Hematopoietic multipotent progenitor cell (in vitro differentiated cells): ENCODE measurements around the gene BRD4. TPM values are rescaled to one million over a fixed set of nuclear protein-coding genes. Genes with fewer than 3 reads are reported as not detected.
"Not testable (repeated sequence)": the region's sequence is repeated elsewhere in the genome, so short reads cannot be mapped to it uniquely, and the experiment has no call there.

Source experiments
- DNase-seq, 3 donors: peaks; one replicate each; pipeline ENCODE4 v3.0.0-alpha.2; 2011 to 2015; ENCODE audit warnings: low read depth in 2 of 3, low spot score in 2 of 3
- total RNA-seq: library from RNA; depleted of rRNA; stranded (reverse); fragments of >200 nt; gene quantifications from one replicate; pipeline ENCODE4 v1.2.3, GENCODE V29; 2012

Gene BRD4
- total RNA-seq, 1 donor: 32.3 TPM

DNA sequence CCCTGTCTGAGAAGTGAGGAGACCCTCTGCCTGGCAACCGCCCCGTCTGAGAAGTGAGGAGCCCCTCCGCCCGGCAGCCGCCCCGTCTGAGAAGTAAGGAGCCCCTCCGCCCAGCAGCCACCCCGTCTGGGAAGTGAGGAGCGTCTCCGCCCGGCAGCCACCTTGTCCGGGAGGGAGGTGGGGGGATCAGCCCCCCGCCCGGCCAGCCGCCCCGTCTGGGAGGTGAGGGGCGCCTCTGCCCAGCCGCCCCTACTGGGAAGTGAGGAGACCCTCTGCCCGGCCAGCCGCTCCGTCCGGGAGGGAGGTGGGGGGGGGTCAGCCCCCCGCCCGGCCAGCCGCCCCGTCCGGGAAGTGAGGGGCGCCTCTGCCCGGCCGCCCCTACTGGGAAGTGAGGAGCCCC, 30.7 kb upstream of the BRD4 start:
- DNase-seq: not testable (repeated sequence)

DNA sequence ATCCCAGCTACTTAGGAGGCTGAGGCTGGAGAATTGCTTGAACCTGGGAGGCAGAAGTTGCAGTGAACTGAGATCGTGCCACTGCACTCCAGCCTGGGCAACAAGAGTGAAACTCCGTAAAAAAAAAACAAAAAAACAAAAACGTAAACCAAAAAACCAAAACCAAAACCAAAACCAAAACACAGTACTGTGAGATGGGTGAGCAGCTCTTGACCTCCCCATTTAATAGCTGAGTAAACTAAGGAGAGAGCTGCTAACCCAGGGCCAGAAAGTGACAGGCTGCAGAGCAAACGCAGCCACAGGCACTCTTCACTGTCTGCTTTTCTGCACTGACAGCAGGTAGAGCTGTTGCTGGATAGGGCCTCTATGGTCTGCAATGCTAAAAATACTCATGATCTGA, 27.7 kb upstream of the BRD4 start:
- DNase-seq: not testable (repeated sequence)

DNA sequence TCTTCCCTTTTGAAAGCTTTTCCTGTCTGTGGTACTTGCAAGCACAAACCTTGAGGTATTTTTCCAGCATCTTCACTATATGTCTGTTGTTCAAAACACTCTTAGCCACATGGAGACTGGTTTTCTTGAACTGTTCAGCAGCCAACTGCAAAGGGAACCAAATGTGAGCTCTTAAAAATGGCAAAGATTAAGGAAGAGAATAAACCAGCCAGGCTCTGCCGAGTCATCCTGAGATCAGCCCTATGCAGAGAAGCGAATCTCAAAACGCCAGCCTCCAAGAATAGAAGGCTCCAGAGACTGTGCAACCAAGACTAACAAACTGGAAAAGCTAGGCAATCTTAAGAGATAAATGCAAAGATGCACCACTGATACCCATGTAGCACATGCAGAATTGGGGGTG, 26.6 kb upstream of the BRD4 start:
- no peak for DNase-seq

DNA sequence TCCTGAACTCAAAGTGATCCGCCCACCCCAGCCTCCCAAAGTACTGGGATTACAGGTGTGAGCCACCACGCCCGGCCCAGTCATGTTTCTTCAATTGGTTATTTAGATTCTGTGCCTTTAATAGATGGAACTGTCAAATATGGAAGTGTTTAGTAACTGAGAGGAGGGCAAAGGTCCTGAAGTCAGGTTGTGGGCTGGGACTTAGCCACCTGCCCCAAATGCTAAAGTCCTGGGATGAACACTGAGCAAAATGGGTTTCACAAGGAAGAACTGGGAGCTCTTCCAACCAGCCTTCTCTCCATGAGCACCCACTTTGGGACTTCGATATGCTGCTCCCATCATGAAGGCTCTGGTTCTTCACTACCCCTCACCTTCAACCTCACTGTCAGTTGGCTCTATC, 25.6 kb upstream of the BRD4 start:
- no peak for DNase-seq

DNA sequence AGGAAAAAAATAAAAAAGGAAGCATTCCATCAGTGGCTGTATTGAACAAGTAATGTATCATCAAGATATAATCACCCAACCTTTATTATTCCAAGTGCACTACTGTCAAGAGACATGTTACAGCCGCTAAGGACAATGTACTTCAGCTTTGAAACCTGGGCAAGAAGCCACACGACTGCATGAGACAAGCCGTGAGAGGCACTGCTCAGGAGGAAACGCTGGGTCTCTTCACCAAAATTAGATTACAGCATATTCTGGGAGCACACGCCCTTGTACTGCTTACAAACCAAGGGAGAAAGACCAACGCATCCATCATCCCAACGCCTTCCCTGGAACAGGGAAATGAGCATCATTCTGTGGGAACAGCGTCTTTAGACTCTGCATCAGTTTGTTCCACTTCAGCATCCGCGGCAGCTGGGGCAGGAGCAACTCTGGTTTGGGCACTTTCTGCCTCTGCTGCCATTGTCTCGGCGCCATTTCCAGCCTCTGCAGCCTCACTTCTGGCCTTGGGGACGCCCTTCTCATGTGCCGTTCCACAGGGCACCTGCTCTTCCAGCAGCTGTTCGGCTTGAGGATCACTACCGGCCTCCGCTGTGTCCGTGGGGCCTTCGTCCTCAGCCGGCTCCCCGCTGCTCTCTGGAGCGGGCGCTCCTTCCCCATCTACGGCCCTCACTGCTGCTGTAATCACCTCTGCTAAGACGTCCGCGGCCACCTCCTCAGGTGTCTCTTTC, 22.4 kb upstream of the BRD4 start:
- no peak for DNase-seq

DNA sequence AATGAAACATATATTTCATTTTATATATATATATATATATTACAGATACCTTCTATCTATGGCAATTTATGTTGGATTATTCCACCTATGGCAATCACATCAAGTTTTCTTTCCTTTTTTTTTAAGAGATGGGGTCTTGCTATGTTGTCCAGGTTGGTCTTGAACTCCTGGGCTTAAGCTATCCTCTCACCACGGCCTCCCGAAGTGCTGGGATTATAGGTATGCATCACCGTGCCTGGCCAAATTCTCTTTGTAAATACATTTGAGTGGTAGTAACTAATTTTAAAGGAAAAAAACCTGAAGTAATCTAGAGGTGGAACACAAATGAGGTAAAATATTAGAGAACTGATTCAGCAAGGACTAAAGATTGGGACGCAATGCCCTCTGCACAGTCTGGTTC, 21.6 kb upstream of the BRD4 start:
- DNase-seq: no peak

DNA sequence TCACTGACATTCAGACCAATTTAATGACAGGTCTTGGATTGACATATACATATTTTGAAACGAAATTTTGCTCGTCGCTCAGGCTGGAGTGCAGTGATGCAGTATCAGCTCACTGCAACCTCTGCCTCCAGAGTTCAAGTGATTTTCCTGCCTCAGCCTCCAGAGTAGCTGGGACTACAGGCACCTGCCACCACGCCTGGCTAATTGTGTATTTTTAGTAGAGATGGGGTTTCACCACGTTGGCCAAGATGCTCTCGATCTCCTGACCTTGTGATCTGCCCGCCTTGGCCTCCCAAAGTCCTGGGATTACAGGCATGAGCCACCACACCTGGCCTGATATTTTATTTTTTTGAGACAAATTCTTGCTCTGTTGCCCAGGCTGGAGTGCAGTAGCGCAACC, 20.2 kb upstream of the BRD4 start:
- not testable (repeated sequence) for DNase-seq

DNA sequence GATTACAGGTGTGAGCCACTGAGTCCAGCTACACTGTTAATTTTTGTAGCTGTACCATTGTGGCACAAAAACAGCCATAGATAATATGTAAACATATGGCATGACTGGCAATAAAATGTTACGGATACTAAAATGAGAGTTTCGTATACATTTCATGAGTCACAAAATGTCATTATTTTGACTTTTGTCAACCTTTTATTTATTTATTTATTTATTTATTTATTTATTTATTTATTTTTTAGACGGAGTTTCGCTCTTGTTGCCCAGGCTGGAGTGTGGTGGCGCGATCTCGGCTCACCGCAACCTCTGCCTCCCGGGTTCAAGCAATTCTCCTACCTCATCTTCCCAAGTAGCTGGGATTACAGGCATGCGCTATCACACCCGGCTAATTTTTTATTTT, 9.0 kb upstream of the BRD4 start:
- not testable (repeated sequence) for DNase-seq

DNA sequence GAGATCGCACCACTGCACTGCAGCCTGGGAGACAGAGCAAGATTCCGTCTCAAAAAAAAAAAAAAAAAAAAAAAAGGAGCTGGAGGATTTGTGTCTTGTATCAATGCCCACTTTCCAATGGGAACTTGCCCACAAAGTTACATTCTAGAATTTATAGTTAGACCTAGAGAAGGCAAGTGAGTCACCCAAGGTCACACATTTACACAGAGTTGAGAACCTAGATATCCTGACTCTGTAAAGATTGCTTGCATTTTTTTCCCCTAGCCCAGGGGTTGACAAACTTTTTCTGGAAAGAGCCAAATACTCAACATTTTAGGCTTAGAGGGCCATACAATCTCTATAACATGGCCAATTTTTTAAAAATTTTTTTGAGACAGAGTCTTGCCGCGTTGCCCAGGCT, 7.7 kb upstream of the BRD4 start:
- no peak for DNase-seq

DNA sequence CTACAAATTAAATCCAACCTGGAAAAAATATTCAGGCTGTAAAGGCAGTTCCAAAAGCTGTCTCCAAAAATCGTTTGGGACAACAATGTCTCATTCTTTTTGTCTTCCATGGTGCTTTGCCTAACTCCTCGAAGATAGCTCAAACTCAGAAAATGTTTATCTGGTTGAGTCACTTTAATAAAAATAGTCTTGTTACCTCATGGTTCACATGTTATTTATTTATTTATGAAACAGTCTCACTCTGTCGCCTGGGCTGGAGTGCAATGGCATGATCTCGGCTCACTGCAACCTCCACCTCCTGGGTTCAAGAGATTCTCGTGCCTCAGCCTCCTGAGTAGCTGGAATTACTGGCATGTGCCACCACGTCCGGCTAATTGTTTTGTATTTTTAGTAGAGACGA, 4.9 kb upstream of the BRD4 start:
- no peak for DNase-seq

DNA sequence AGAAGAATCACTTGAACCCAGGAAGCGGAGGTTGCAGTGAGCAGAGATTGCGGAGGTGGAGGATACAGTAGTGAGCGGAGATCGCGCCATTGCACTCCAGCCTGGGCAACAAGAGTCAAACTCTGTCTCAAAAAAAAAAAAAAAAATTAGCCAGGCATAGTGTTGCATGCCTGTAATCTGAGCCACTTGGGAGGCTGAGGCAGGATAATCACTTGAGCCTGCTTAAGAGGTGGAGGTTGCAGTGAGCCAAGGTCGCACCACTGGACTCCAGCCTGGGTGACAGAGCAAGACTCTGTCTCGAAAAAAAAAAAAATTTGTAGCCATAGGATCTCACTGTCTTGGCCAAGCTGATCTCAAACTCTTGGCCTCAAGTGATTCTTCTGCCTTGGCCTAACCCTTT, 3.7 kb upstream of the BRD4 start:
- not testable (repeated sequence) for DNase-seq

DNA sequence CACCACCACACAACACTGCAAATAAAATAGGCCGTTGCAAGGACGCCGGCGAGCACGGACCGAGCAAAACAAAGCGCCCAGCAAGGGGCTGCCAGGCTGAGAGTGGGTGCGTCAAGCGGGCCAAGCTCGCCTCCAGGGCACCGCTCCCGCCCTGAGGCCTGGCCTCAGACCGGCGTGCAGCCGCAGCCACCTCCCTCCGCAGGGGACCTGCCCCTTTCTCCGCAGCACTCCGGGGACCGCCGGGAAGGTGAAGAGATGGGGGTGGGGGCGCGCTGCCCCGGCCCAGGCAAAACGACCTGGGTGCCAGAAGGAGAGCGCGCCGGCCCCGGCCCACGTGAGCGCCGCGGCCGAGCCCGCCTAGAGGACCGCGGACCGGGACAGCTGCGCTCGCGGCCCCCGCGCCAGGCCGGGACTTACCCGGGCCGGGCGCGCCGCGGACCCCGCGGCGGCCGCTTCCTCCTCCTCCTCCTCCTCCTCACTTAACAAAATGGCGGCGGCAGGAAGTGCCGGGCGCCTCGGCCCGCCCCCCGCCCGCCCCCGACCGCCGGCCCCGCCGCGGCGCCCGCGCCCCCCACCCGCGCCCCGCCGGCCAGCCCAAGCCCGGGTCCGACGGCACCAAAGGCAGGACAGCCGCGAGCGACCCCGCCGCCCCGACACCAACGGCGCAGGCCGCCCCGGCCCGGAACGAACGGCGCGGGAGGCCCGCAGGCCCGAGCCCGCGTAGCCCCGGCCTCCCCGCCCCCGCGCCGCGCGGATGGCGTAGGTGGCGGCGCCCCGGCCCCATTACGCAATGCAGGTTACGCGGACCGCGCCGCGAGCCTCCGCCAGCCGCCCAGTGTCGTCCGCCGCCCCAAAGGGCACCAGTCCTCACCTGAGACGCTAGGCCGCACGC, 674 bp downstream of the BRD4 start:
- peak; percentile 41 to 72 (median 58) for DNase-seq

DNA sequence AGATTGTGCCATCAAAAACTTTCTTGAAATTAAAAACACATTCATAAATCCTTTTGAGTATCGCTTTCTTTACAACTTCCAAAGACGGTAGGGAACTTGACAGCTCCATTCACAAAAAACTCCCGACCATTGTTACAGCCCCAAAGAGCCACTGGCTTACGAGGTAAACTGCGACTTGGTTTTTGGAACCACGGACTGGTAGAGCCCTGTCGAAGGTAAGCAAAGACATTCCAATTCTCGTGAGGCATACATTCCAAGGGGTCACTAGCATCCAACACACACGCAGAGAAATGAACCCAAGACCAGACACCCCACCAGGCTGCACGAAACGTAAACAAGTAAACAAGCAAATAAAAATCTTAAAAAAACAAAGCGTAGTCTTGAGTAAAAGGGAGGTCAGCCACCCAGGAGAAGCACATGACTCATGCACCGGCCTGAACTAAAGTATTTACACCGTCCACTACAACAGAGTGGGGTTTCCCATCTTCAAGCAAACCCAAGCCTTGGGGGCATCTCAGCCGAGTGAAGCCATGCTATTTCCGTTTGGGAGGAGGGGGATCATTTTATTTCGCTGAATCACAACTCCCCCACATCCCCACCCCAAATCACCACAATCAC, 1.4 kb downstream of the BRD4 start:
- peak in 2 of 3 donors; percentile 36 to 38 for DNase-seq

DNA sequence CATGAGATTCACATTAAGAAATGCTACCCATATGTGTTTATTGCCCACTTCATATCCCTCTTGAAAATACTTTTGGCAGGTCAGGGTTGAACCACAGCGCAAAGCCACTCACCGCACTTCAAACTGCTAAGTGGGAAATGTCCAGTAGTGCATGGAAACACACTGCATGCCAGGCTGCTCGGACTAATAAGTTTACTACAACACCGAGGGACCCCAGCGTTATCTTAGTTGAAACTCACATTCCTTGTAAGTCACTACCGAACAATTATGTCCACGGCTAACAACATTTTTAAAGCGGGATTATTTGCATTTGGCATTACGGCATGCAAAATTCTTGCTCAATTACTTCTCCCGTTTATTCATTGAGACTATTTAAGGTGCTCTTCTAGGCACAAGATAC, 4.0 kb downstream of the BRD4 start:
- DNase-seq: no peak

DNA sequence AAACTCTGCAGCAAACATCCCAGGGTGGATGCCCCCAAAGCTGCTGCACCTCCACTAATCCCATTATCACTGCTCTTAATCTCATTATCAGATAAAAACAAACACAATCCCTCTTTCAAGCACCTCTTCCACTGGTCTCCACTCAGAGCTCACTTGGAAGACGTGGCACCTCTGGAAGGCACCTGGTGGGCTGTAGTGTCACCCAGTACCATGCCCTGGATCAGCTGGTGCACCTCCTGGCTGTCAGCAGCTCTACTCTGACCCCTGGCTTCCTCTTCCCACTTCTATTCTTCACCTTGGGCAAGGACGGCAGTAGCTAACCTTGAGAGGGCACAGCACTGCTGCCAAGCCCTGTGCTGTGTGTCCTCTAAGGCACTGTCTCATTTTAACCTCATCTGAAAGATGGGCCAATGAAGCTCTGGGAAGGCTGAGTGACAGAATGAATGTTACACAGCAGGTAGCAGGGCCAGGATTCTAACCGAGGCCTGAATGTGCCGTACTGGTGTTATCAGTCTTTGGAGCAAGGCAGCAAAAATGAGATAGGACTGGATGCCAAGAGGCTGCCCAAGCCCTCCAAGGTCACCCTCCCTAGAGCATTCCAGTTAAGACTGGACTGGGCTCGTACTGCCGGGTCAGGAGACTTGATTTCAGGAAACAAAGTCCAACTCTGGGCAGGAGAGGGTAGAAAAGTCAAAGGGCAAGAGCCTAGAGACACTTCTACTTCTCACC, 7.4 kb downstream of the BRD4 start:
- no peak for DNase-seq

DNA sequence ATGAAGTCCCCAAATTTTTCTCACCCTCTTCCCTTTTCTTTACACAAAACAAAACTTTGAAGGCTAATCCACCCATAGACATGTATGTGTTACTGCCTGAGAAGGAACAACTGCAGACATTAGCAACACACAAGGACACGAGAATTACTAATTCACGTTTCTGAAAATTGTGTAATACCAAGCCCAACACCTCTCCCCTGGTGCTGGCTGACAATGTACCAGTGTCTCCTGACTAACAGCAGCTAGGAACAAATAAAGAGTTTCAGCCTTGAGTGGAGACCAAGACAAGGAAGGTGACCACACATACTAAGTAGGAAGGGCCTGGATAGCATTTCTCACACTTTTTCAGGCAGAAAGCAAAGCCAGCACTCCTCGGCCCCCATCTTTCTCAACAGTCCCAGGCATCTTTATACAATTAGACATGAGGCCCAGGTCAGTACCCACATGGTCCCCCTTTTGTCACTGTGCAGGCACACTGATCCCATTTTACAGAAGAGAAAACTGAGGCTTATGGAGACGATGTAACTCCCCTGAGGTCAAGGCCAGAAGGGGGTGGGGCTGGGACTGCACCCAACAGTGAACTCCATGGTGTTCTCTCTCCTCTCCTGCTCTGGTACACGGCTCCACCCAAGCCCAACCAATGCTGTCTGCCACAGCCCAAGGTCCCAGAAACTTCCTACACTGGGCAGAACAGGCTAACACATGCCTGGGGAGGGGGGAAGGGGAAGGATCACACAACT, 8.7 kb downstream of the BRD4 start:
- DNase-seq: peak in 1 of 3 donors; percentile 48

DNA sequence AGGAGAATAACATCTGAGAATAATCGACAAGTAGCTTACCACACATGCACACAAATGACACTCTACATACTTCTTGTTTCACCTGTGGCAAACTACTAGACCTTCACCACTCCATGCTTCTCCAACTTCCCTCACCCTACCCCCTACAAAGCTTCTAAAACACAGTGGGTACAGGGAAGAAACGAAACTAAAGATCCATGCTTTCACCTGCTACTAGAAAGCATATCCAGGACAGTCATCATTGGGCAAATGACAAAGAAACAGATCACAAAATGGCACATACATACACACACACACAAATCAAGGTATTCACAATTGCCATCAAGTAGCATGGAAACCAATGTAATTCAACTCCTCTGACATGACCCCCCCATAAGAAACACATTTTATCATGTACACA, 10.6 kb downstream of the BRD4 start:
- DNase-seq: no peak

DNA sequence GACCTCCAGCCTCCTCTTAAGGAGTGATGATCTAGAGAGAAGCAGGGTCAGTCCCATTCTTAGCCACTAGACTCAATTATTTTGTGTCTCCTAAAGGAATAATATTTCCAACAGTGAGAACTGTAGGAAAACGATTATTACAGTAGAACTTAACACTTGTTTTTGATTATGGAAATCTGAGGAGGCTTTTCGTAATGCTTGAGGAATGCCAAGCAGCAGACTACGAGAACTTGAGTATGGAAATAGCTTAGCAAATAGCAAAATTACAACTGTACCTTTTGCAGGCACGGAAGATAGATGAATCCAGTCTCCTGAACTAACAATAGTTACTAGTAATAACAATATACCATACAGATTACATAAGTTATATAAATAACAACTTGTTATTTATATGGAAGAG, 12.2 kb downstream of the BRD4 start:
- DNase-seq: no peak

DNA sequence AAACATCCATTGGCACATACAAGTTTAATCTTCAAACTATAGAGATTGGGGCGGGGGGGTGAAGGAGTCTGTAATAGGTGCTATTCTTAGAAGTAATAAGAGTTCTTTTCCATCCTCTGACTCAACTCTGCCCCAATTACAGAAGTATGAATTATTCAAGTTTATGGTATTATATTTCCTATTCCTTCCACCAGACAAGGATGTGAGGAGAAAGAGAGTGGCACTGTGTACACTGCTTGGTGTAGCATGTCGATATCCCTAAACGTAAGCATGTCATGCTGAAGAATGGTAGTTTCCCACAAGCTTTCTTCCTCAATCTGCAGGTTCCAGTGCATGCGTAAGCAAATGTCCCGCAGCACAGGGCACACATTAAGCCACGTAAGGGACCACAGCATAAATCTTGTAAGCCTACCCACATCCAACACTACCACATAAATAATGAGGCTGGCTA, 14.1 kb downstream of the BRD4 start:
- DNase-seq: peak in 2 of 3 donors; percentile 76 to 83

DNA sequence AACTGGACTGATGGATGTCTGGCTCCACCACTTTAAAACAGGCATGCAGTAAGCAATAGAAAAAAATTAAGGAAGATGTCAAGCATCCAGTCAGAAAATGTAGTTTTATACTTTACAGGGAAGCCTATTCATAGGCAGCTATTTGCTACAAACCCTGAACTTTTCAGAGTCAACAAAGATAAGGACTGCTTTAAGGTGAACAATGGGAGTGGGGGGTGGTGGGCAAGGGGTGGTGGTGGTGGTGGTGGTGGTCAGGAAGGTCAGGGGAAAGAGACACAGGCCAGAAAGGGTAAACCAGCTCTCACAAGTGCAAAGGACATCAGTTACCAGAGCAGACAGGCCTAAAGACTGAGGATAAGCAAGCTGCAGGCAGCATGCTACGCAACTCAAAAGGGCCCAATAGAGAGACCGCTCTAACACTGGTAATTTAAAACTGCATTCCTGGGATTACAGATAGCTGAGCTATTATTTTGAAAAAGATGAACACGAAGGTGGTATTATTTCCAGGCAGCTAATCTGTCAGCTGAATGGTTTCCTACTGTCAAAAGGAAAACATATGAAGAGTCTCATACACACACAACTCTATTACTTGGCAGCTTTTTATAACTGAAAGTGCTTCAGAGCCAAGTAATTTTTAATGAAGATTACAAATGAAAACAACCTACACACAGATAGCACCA, 14.8 kb downstream of the BRD4 start:
- no peak for DNase-seq
